Esophagus muscularis mucosa (tissue), 4 donors: ENCODE data around the gene SCLT1. TPM values are rescaled to one million over a fixed set of nuclear protein-coding genes. Genes with fewer than 3 reads are reported as not detected.

ENCODE experiments used
- DNase-seq: peaks from one replicate; pipeline ENCODE4 v3.0.0-alpha.2; 2017; ENCODE audit errors: extremely low spot score
- H3K27ac ChIP-seq, 4 donors: fragments of 200-600 bp; sonication (generic); replicated peaks in 1 of 4; 1 replicate in 3 of 4; 2 replicates in 1 of 4; pipeline ENCODE4 v1.5.1; 2016 to 2019; ENCODE audit warnings: mild to moderate bottlenecking in 1 of 4
- H3K27me3 ChIP-seq, 4 donors: fragments of 200-600 bp; sonication (generic); one replicate each; pipeline versions ENCODE4 v1.5.1 to v1.6.0; 2016 to 2019
- H3K36me3 ChIP-seq, 4 donors: fragments of 200-600 bp; sonication (generic); one replicate each; pipeline ENCODE4 v1.5.1; 2016 to 2019
- H3K4me1 ChIP-seq, 4 donors: fragments of 200-600 bp; sonication (generic); one replicate each; pipeline ENCODE4 v1.5.1; 2016 to 2019
- H3K4me3 ChIP-seq, 4 donors: fragments of 200-600 bp; sonication (generic); 1 replicate in 2 of 4; 2 replicates in 2 of 4; pipeline ENCODE4 v1.5.1; 2016 to 2019; ENCODE audit warnings: mild to moderate bottlenecking in 4 of 4, moderate library complexity in 1 of 4
- H3K9me3 ChIP-seq, 4 donors: fragments of 200-600 bp; sonication (generic); 1 replicate in 3 of 4; 2 replicates in 1 of 4; pipeline ENCODE4 v1.5.1; 2016 to 2019
- CTCF ChIP-seq, 3 experiments: fragments of 200-600 bp in 2 of 3; fragments of 450-650 bp in 1 of 3; sonication (generic) in 2 of 3; IDR thresholded peaks; one replicate each; pipeline ENCODE4 v1.5.1; 2017 to 2019; ENCODE audit warnings: antibody characterized with exemption in 3 of 3, mild to moderate bottlenecking in 2 of 3, moderate library complexity in 1 of 3
- EP300 ChIP-seq: sonication (generic); formaldehyde crosslinking; IDR thresholded peaks from one replicate; pipeline ENCODE4 v1.6.1; 2017; ENCODE audit warnings: antibody characterized with exemption
- POLR2A ChIP-seq: fragments of 450-650 bp; IDR thresholded peaks from one replicate; pipeline ENCODE4 v1.6.1; 2017; ENCODE audit warnings: antibody characterized with exemption, moderate library complexity, mild to moderate bottlenecking, low read depth
- POLR2AphosphoS5 ChIP-seq, 2 donors: sonication (generic); formaldehyde crosslinking; IDR thresholded peaks; one replicate each; pipeline ENCODE4 v1.6.1; 2017; ENCODE audit warnings: antibody characterized with exemption in 2 of 2
- WGBS: methylation state at CpG from one replicate; pipeline ENCODE4 v1.1.5; 2018; 5-methylcytosine and 5-hydroxymethylcytosine counted together
- intact Hi-C: fragments of 100-400 bp; cut with DNase I; formaldehyde crosslinking; loops from one replicate; pipeline ENCODE4 v1.15.1; 2023
- total RNA-seq, 4 donors: library from RNA; depleted of rRNA; stranded (reverse); fragments of >200 nt; gene quantifications; one replicate each; pipeline versions ENCODE4 v1.1.0 to v1.2.1, GENCODE V29; 2016

SCLT1 gene
- total RNA-seq, 4 donors from 2014 or later = 6.4 to 12.5 (median 9.7) TPM

- intact Hi-C loops = no loop called here
- Histone ChIP-seq H3K4me3 (no peak overlapping the region), H3K36me3 (peaks cover 0 to 1% (median 0%) of the 10 kb centered on the region in 4 donors), H3K9me3 (no peaks in the 10 kb centered on the region), H3K27ac (no peak overlapping the region), H3K27me3 (no peaks in the 10 kb centered on the region), H3K4me1 (no peaks in the 10 kb centered on the region)
- TF ChIP-seq POLR2AphosphoS5 (IDR thresholded peaks at IDR 0.05) (no peak), POLR2A (no peak), EP300 (no peak), CTCF (IDR thresholded peaks at IDR 0.05) (no peak)
- WGBS = 83% methylated on average over 3 of the region's 3 CpGs
- no peak for DNase-seq
These were observed 171.4 kb downstream of the SCLT1 start for GRCh38 chr4:128921954-128922353.

GRCh38 chr4:128917781-128918180, 175.6 kb downstream of the SCLT1 start:
- Histone ChIP-seq H3K9me3 (no peaks in the 10 kb centered on the region), H3K4me1 (no peaks in the 10 kb centered on the region), H3K4me3 (no peak overlapping the region), H3K27ac (no peak overlapping the region), H3K36me3 (peaks cover 0 to 4% (median 0%) of the 10 kb centered on the region in 4 donors), H3K27me3 (no peaks in the 10 kb centered on the region)
- intact Hi-C loops = no loop called here
- DNase-seq = no peak
- 87% methylated on average over 2 of the region's 2 CpGs for WGBS
- TF ChIP-seq POLR2AphosphoS5 (IDR thresholded peaks at IDR 0.05) (no peak), CTCF (IDR thresholded peaks at IDR 0.05) (no peak), EP300 (no peak), POLR2A (no peak)

- Histone ChIP-seq H3K36me3 (peaks cover 0 to 4% (median 0%) of the 10 kb centered on the region in 4 donors), H3K4me1 (no peaks in the 10 kb centered on the region), H3K27me3 (no peaks in the 10 kb centered on the region), H3K27ac (no peak overlapping the region), H3K4me3 (no peak overlapping the region), H3K9me3 (no peaks in the 10 kb centered on the region)
- intact Hi-C loops = no loop called here
- TF ChIP-seq POLR2A = no peak
- TF ChIP-seq POLR2AphosphoS5 (IDR thresholded peaks at IDR 0.05) = no peak
- TF ChIP-seq EP300 = no peak
- 84% methylated on average over 6 of the region's 6 CpGs for WGBS
- DNase-seq = no peak
These were observed 176.5 kb downstream of the SCLT1 start for GRCh38 chr4:128916832-128917231.

GRCh38 chr4:128915544-128915943, 177.8 kb downstream of the SCLT1 start:
- H3K27ac ChIP-seq = no peak overlapping the region
- intact Hi-C loops = no loop called here

GRCh38 chr4:128913228-128913627, 180.1 kb downstream of the SCLT1 start:
- no peaks in the 10 kb centered on the region for H3K9me3 ChIP-seq
- no peak overlapping the region for H3K4me3 ChIP-seq
- no peak for DNase-seq
- no peaks in the 10 kb centered on the region for H3K27me3 ChIP-seq
- H3K27ac ChIP-seq = no peak overlapping the region
- intact Hi-C loops = no loop called here
- WGBS = 81% methylated on average over 1 of the region's 1 CpG
- no peaks in the 10 kb centered on the region for H3K4me1 ChIP-seq
- H3K36me3 ChIP-seq = peaks cover 0 to 4% (median 0%) of the 10 kb centered on the region in 4 donors
- TF ChIP-seq CTCF (IDR thresholded peaks at IDR 0.05) (no peak), EP300 (no peak), POLR2AphosphoS5 (IDR thresholded peaks at IDR 0.05) (no peak), POLR2A (no peak)

More at GRCh38 chr4:128915544-128915943, 177.8 kb downstream of the SCLT1 start:
- Histone ChIP-seq H3K4me1 (no peaks in the 10 kb centered on the region), H3K36me3 (peaks cover 0 to 4% (median 0%) of the 10 kb centered on the region in 4 donors), H3K4me3 (no peak overlapping the region), H3K27me3 (no peaks in the 10 kb centered on the region), H3K9me3 (no peaks in the 10 kb centered on the region)
- TF ChIP-seq CTCF (IDR thresholded peaks at IDR 0.05) (no peak), POLR2AphosphoS5 (IDR thresholded peaks at IDR 0.05) (no peak), EP300 (no peak), POLR2A (no peak)
- no peak for DNase-seq
